GM19238 (cell line): ENCODE results near the gene TRIB2.

Experiments used
- DNase-seq: peaks from one replicate; pipeline ENCODE4 v3.0.0; 2011; ENCODE audit warnings: low spot score; ENCODE audit not compliant: insufficient read length

The TRIB2 gene

GRCh38 chr2:12719400-12720277 is 2.9 kb downstream of the TRIB2 start:
- DNase-seq, result no peak

- DNase-seq, result no peak
These were observed 3.5 kb downstream of the TRIB2 start for GRCh38 chr2:12720278-12720620.

GRCh38 chr2:12720754-12721378 is 4.1 kb downstream of the TRIB2 start:
- DNase-seq, result no peak

- DNase-seq, result no peak
These were observed 5.1 kb downstream of the TRIB2 start for GRCh38 chr2:12721566-12722446.

- DNase-seq, result no peak
These were observed 5.9 kb downstream of the TRIB2 start for GRCh38 chr2:12722447-12723316.

GRCh38 chr2:12723736-12724463 is 7.2 kb downstream of the TRIB2 start:
- DNase-seq, result no peak

- DNase-seq, result no peak
These were observed 8.8 kb downstream of the TRIB2 start for GRCh38 chr2:12725233-12726187.

- no peak for DNase-seq
These were observed 9.5 kb downstream of the TRIB2 start for GRCh38 chr2:12726271-12726670.

- no peak for DNase-seq
These were observed 10.3 kb downstream of the TRIB2 start for GRCh38 chr2:12727065-12727464.

GRCh38 chr2:12727641-12728040 is 10.9 kb downstream of the TRIB2 start:
- DNase-seq, result no peak

- DNase-seq, result peak; percentile 16
These were observed 11.6 kb downstream of the TRIB2 start for GRCh38 chr2:12728221-12728777.

GRCh38 chr2:12730265-12730664 is 13.5 kb downstream of the TRIB2 start:
- DNase-seq, result no peak

- no peak for DNase-seq
These were observed 15.1 kb downstream of the TRIB2 start for GRCh38 chr2:12731701-12732280.

GRCh38 chr2:12732651-12733050 is 15.9 kb downstream of the TRIB2 start:
- DNase-seq, result no peak

- DNase-seq, result no peak
These were observed 17.1 kb downstream of the TRIB2 start for GRCh38 chr2:12733846-12734245.

- DNase-seq, result no peak
These were observed 18.3 kb downstream of the TRIB2 start for GRCh38 chr2:12734914-12735654.

- no peak for DNase-seq
These were observed 20.6 kb downstream of the TRIB2 start for GRCh38 chr2:12737297-12737696.
